ENCODE results near the gene SCGB2A2.

GRCh38 chr11:62253999-62254542 lies 15.9 kb upstream of the SCGB2A2 start:
- TF ChIP-seq GABPA (IDR thresholded peaks at IDR 0.05; ENCODE audit: low read depth), result no peak
- no peak for TF ChIP-seq SPI1 (IDR thresholded peaks at IDR 0.05; ENCODE audit: borderline replicate concordance, low read depth)
- TF ChIP-seq, protein P1, sequence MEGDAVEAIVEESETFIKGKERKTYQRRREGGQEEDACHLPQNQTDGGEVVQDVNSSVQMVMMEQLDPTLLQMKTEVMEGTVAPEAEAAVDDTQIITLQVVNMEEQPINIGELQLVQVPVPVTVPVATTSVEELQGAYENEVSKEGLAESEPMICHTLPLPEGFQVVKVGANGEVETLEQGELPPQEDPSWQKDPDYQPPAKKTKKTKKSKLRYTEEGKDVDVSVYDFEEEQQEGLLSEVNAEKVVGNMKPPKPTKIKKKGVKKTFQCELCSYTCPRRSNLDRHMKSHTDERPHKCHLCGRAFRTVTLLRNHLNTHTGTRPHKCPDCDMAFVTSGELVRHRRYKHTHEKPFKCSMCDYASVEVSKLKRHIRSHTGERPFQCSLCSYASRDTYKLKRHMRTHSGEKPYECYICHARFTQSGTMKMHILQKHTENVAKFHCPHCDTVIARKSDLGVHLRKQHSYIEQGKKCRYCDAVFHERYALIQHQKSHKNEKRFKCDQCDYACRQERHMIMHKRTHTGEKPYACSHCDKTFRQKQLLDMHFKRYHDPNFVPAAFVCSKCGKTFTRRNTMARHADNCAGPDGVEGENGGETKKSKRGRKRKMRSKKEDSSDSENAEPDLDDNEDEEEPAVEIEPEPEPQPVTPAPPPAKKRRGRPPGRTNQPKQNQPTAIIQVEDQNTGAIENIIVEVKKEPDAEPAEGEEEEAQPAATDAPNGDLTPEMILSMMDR (IDR thresholded peaks at IDR 0.05; ENCODE audit: insufficient read depth, low read length), result no peak
- TF ChIP-seq, protein P2, sequence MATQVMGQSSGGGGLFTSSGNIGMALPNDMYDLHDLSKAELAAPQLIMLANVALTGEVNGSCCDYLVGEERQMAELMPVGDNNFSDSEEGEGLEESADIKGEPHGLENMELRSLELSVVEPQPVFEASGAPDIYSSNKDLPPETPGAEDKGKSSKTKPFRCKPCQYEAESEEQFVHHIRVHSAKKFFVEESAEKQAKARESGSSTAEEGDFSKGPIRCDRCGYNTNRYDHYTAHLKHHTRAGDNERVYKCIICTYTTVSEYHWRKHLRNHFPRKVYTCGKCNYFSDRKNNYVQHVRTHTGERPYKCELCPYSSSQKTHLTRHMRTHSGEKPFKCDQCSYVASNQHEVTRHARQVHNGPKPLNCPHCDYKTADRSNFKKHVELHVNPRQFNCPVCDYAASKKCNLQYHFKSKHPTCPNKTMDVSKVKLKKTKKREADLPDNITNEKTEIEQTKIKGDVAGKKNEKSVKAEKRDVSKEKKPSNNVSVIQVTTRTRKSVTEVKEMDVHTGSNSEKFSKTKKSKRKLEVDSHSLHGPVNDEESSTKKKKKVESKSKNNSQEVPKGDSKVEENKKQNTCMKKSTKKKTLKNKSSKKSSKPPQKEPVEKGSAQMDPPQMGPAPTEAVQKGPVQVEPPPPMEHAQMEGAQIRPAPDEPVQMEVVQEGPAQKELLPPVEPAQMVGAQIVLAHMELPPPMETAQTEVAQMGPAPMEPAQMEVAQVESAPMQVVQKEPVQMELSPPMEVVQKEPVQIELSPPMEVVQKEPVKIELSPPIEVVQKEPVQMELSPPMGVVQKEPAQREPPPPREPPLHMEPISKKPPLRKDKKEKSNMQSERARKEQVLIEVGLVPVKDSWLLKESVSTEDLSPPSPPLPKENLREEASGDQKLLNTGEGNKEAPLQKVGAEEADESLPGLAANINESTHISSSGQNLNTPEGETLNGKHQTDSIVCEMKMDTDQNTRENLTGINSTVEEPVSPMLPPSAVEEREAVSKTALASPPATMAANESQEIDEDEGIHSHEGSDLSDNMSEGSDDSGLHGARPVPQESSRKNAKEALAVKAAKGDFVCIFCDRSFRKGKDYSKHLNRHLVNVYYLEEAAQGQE (IDR thresholded peaks at IDR 0.05; ENCODE audit: insufficient replicate concordance, low read depth), result no peak
- no peak for TF ChIP-seq POLR2AphosphoS5 (IDR thresholded peaks at IDR 0.05; ENCODE audit: low read depth)

Measured in HL-60 (cell line).